SU-DHL-6 (cell line): ENCODE results near the gene ME3.

Source experiments
- H2AFZ ChIP-seq: fragments of 200-600 bp; sonication (generic); 2 replicates; pipeline ENCODE4 v1.6.1; 2014; ENCODE audit warnings: low read depth, mild to moderate bottlenecking, moderate library complexity, mixed read lengths, antibody characterized with exemption, low read length; ENCODE audit not compliant: severe bottlenecking
- H3F3A ChIP-seq: fragments of 200-600 bp; shearing (Covaris generic); 2 replicates; pipeline ENCODE4 v1.6.0; 2016; ENCODE audit warnings: antibody characterized with exemption, mild to moderate bottlenecking; ENCODE audit not compliant: insufficient read depth
- H3K27ac ChIP-seq: fragments of 200-600 bp; sonication (generic); 2 replicates; pipeline ENCODE4 v1.5.1; 2016; ENCODE audit warnings: low read depth, mild to moderate bottlenecking, low read length, moderate library complexity, mixed read lengths
- H3K27me3 ChIP-seq: fragments of 200-600 bp; sonication (generic), shearing (Covaris generic); 2 replicates; pipeline ENCODE4 v1.6.0; 2014; ENCODE audit warnings: mild to moderate bottlenecking, low read length
- H3K36me3 ChIP-seq: fragments of 200-600 bp; sonication (generic); 2 replicates; pipeline ENCODE4 v1.6.1; 2014; ENCODE audit warnings: mild to moderate bottlenecking, low read length, mixed read lengths
- H3K4me2 ChIP-seq: fragments of 300-600, 200-600 bp; shearing (Covaris generic), sonication (generic); 2 replicates; pipeline ENCODE4 v1.6.0; 2014; ENCODE audit warnings: low read length, low read depth, mild to moderate bottlenecking; ENCODE audit not compliant: poor library complexity, severe bottlenecking
- H3K4me3 ChIP-seq: fragments of 200-600 bp; sonication (generic); 2 replicates; pipeline ENCODE4 v1.5.1; 2014; ENCODE audit warnings: antibody characterized with exemption, low read length, mild to moderate bottlenecking, mixed read lengths; ENCODE audit not compliant: insufficient read depth, poor library complexity, severe bottlenecking
- H3K79me2 ChIP-seq: fragments of 200-600 bp; sonication (generic); 2 replicates; pipeline ENCODE4 v1.6.1; 2014; ENCODE audit warnings: mild to moderate bottlenecking, low read length, moderate library complexity; ENCODE audit not compliant: insufficient read depth
- H3K9ac ChIP-seq: fragments of 200-600 bp; sonication (generic); 2 replicates; pipeline ENCODE4 v1.7.0; 2014; ENCODE audit warnings: mild to moderate bottlenecking, low read length
- H3K9me2 ChIP-seq: fragments of 200-600 bp; sonication (generic); replicated peaks from 2 replicates; pipeline ENCODE4 v1.6.1; 2014; ENCODE audit warnings: low read length; ENCODE audit not compliant: insufficient read depth
- H3K9me3 ChIP-seq: fragments of 200-600 bp; sonication (generic); 2 replicates; pipeline ENCODE4 v1.6.1; 2014; ENCODE audit warnings: low read length, mixed read lengths; ENCODE audit not compliant: insufficient read depth
- H4K20me1 ChIP-seq: fragments of 200-600 bp; sonication (generic); 2 replicates; pipeline ENCODE4 v1.6.1; 2014; ENCODE audit warnings: low read depth, mild to moderate bottlenecking, antibody characterized with exemption, low read length, moderate library complexity, mixed read lengths
- CTCF ChIP-seq: fragments of 200-600 bp; sonication (generic); IDR thresholded peaks from one replicate; pipeline ENCODE4 v1.5.1; 2017; ENCODE audit warnings: antibody characterized with exemption, mild to moderate bottlenecking, low read length, moderate library complexity; ENCODE audit not compliant: insufficient read depth, poor library complexity, severe bottlenecking
- EZH2phosphoT487 ChIP-seq: fragments of 200-600 bp; sonication (generic), shearing (Covaris generic); conservative IDR thresholded peaks from 2 replicates; pipeline ENCODE4 v1.6.1; 2018; ENCODE audit warnings: mild to moderate bottlenecking, antibody characterized with exemption, low read length, moderate library complexity, mixed read lengths

The ME3 gene

GRCh38 chr11:86513138-86513537 lies 159.3 kb downstream of the ME3 start:
- H3K4me2 ChIP-seq, result no peak overlapping the region
- no peaks in the 10 kb centered on the region for H3K9me3 ChIP-seq
- H3K36me3 ChIP-seq, result no peaks in the 10 kb centered on the region
- no peaks in the 10 kb centered on the region for H3K9me2 ChIP-seq
- no peak overlapping the region for H3K4me3 ChIP-seq
- no peak overlapping the region for H3K27ac ChIP-seq
- no peaks in the 10 kb centered on the region for H3F3A ChIP-seq
- no peak overlapping the region for H2AFZ ChIP-seq
- H4K20me1 ChIP-seq, result no peaks in the 10 kb centered on the region
- TF ChIP-seq CTCF (no peak), EZH2phosphoT487 (no peak)
- H3K9ac ChIP-seq, result no peak overlapping the region
- no peaks in the 10 kb centered on the region for H3K79me2 ChIP-seq
- no peaks in the 10 kb centered on the region for H3K27me3 ChIP-seq

GRCh38 chr11:86511086-86511551 lies 161.3 kb downstream of the ME3 start:
- H3K9ac ChIP-seq, result no peak overlapping the region
- TF ChIP-seq EZH2phosphoT487 (no peak), CTCF (no peak)
- H3K4me2 ChIP-seq, result no peak overlapping the region
- no peaks in the 10 kb centered on the region for H4K20me1 ChIP-seq
- H3K36me3 ChIP-seq, result no peaks in the 10 kb centered on the region
- no peak overlapping the region for H2AFZ ChIP-seq
- H3K9me2 ChIP-seq, result no peaks in the 10 kb centered on the region
- no peak overlapping the region for H3K27ac ChIP-seq
- no peaks in the 10 kb centered on the region for H3F3A ChIP-seq
- no peaks in the 10 kb centered on the region for H3K27me3 ChIP-seq
- no peaks in the 10 kb centered on the region for H3K9me3 ChIP-seq
- H3K4me3 ChIP-seq, result no peak overlapping the region
- H3K79me2 ChIP-seq, result no peaks in the 10 kb centered on the region

GRCh38 chr11:86510674-86511073 lies 161.7 kb downstream of the ME3 start:
- no peak for TF ChIP-seq EZH2phosphoT487
- TF ChIP-seq CTCF, result no peak

GRCh38 chr11:86510097-86510496 lies 162.3 kb downstream of the ME3 start:
- Histone ChIP-seq H3K27me3 (no peaks in the 10 kb centered on the region), H2AFZ (no peak overlapping the region), H3K4me2 (no peak overlapping the region), H3K9me2 (no peaks in the 10 kb centered on the region), H3K9ac (no peak overlapping the region), H3K36me3 (no peaks in the 10 kb centered on the region), H3K9me3 (no peaks in the 10 kb centered on the region), H3F3A (no peaks in the 10 kb centered on the region), H3K27ac (no peak overlapping the region), H3K79me2 (no peaks in the 10 kb centered on the region), H4K20me1 (no peaks in the 10 kb centered on the region), H3K4me3 (no peak overlapping the region)
- TF ChIP-seq CTCF (no peak), EZH2phosphoT487 (no peak)

More at GRCh38 chr11:86510674-86511073, 161.7 kb downstream of the ME3 start:
- no peak overlapping the region for H3K4me3 ChIP-seq
- no peak overlapping the region for H3K27ac ChIP-seq
- no peaks in the 10 kb centered on the region for H3K36me3 ChIP-seq
- no peaks in the 10 kb centered on the region for H3K79me2 ChIP-seq
- no peaks in the 10 kb centered on the region for H3K9me2 ChIP-seq
- H3K9ac ChIP-seq, result no peak overlapping the region
- no peak overlapping the region for H3K4me2 ChIP-seq
- H3K9me3 ChIP-seq, result no peaks in the 10 kb centered on the region
- no peaks in the 10 kb centered on the region for H3F3A ChIP-seq
- H2AFZ ChIP-seq, result no peak overlapping the region
- H4K20me1 ChIP-seq, result no peaks in the 10 kb centered on the region
- H3K27me3 ChIP-seq, result no peaks in the 10 kb centered on the region
